GM12878 (cell line): Measurements from ENCODE around the gene TMEM132C. TPM values are rescaled to one million over a fixed set of nuclear protein-coding genes. Genes with fewer than 3 reads are reported as not detected.
"Not testable (repeated sequence)": the region's sequence is repeated elsewhere in the genome, so short reads cannot be mapped to it uniquely, and the experiment has no call there.

Source experiments
- ATAC-seq: fragments of 200-7000 bp; cut with Tn5 transposase; 3 replicates; pipeline ENCODE4 v1.9.1; 2020; ENCODE audit warnings: mild to moderate bottlenecking, moderate library complexity
- BruUV-seq: library from RNA; stranded (reverse); fragments of 400-500 nt; replicated peaks from 2 replicates; lab custom pipeline; 2021; lab: Mats Ljungman, UMichigan
- CTCF ChIA-PET: fragments of 300-600 bp; sonication (Branson Sonifier 250); formaldehyde crosslinking; extraction: SDS; loops from one replicate; lab custom pipeline; 2021; ENCODE audit warnings: inconsistent platforms; lab: Yijun Ruan, JAX
- POLR2A ChIA-PET: fragments of 350-600 bp; formaldehyde crosslinking; extraction: SDS; loops from one replicate; lab custom pipeline; 2021; ENCODE audit warnings: inconsistent platforms; lab: Charles Lee
- RAD21 ChIA-PET: fragments of 300-600 bp; sonication (Branson Sonifier 250); formaldehyde crosslinking; loops from one replicate; lab custom pipeline; 2023; ENCODE audit warnings: antibody characterized with exemption; ENCODE audit not compliant: unreplicated experiment; lab: Charles Lee
- SMC1A ChIA-PET: fragments of 300-600 bp; sonication (Branson Sonifier 250); formaldehyde crosslinking; loops from one replicate; lab custom pipeline; 2023; ENCODE audit not compliant: unreplicated experiment, uncharacterized antibody; lab: Charles Lee
- DNase-seq: peaks from one replicate; pipeline ENCODE4 v3.0.0-alpha.2; 2011; ENCODE audit warnings: low read depth, low spot score
- FAIRE-seq: peaks from 3 replicates; lab custom pipeline; 2011; peaks lifted over from hg19 to GRCh38; lab: Jason Lieb, UNC
- H2AFZ ChIP-seq: 2 replicates; pipeline ENCODE4 v1.6.0; 2011; ENCODE audit warnings: low read depth, low read length, control low read depth; ENCODE audit not compliant: control insufficient read depth
- H3K27ac ChIP-seq: 2 replicates; pipeline ENCODE4 v1.5.1; 2011; ENCODE audit warnings: control low read depth; ENCODE audit not compliant: control insufficient read depth, insufficient read depth
- H3K27me3 ChIP-seq, 2 experiments: replicated peaks in 1 of 2; 2 replicates each; pipeline versions ENCODE4 v1.6.0 to v1.6.1; 2011; ENCODE audit warnings: low read length in 1 of 2; ENCODE audit not compliant: control insufficient read depth in 2 of 2, insufficient read depth in 2 of 2
- H3K36me3 ChIP-seq, 2 experiments: 2 replicates each; pipeline ENCODE4 v1.5.1; 2011; ENCODE audit warnings: low read length in 1 of 2; ENCODE audit not compliant: control insufficient read depth in 2 of 2, insufficient read depth in 2 of 2
- H3K4me1 ChIP-seq: 2 replicates; pipeline ENCODE4 v1.6.1; 2011; ENCODE audit warnings: mild to moderate bottlenecking, low read length, moderate library complexity, mixed read lengths; ENCODE audit not compliant: control insufficient read depth, insufficient read depth
- H3K4me2 ChIP-seq: 2 replicates; pipeline ENCODE4 v1.6.0; 2011; ENCODE audit warnings: control low read depth; ENCODE audit not compliant: control insufficient read depth, insufficient read depth
- H3K4me3 ChIP-seq: fragments of 200-600 bp; sonication (generic); 2 replicates; pipeline ENCODE4 v1.5.1; 2016
- H3K79me2 ChIP-seq: 2 replicates; pipeline ENCODE4 v1.6.0; 2011; ENCODE audit warnings: low read length; ENCODE audit not compliant: control insufficient read depth, insufficient read depth
- H3K9ac ChIP-seq: 2 replicates; pipeline ENCODE4 v1.8.0; 2011; ENCODE audit warnings: low read length, control low read depth, mixed read lengths; ENCODE audit not compliant: control insufficient read depth, insufficient read depth
- H3K9me3 ChIP-seq: replicated peaks from 3 replicates; pipeline ENCODE4 v1.5.1; 2011; ENCODE audit warnings: mild to moderate bottlenecking, low read length; ENCODE audit not compliant: control insufficient read depth, insufficient read depth
- H4K20me1 ChIP-seq: 2 replicates; pipeline ENCODE4 v1.6.0; 2011; ENCODE audit not compliant: control insufficient read depth, insufficient read depth
- ATF7 ChIP-seq: fragments of 450-650 bp; IDR thresholded peaks from 2 replicates; pipeline ENCODE4 v1.6.1; 2016; ENCODE audit warnings: low read depth, mild to moderate bottlenecking
- BMI1 ChIP-seq: fragments of 450-650 bp; IDR thresholded peaks from 2 replicates; pipeline ENCODE4 v1.6.1; 2016; ENCODE audit warnings: mild to moderate bottlenecking, moderate library complexity, borderline replicate concordance
- CEBPB ChIP-seq, 2 experiments: fragments of 150-350 bp in 1 of 2; IDR thresholded peaks; 2 replicates each; pipeline ENCODE4 v1.6.1; 2012 to 2014; ENCODE audit warnings: low read depth in 2 of 2, low read length in 2 of 2, borderline replicate concordance in 1 of 2, inconsistent platforms in 1 of 2
- CHD1 ChIP-seq: IDR thresholded peaks from 2 replicates; pipeline ENCODE4 v1.6.1; 2012; ENCODE audit warnings: low read depth, low read length, improper control_type of control experiment
- ETV6 ChIP-seq, 2 experiments: fragments of 450-650 bp in 1 of 2; IDR thresholded peaks in 1 of 2; conservative IDR thresholded peaks in 1 of 2; 2 replicates each; pipeline ENCODE4 v1.6.1; 2014; ENCODE audit warnings: antibody characterized with exemption in 1 of 2, borderline replicate concordance in 1 of 2, low read depth in 1 of 2, mild to moderate bottlenecking in 1 of 2, moderate library complexity in 1 of 2
- IKZF1 ChIP-seq: fragments of 450-650 bp; conservative IDR thresholded peaks from 2 replicates; pipeline ENCODE4 v1.6.1; 2017; ENCODE audit warnings: antibody characterized with exemption, mild to moderate bottlenecking
- NFIC ChIP-seq: IDR thresholded peaks from 2 replicates; pipeline ENCODE4 v1.6.1; 2012; ENCODE audit warnings: low read depth, mild to moderate bottlenecking, inconsistent platforms, low read length, moderate library complexity
- PAX5 ChIP-seq: IDR thresholded peaks from 2 replicates; pipeline ENCODE4 v1.6.1; 2011; ENCODE audit warnings: low read depth, low read length, borderline replicate concordance
- RAD51 ChIP-seq: fragments of 450-650 bp; IDR thresholded peaks from 2 replicates; pipeline ENCODE4 v1.6.1; 2016; ENCODE audit warnings: moderate library complexity, mild to moderate bottlenecking, inconsistent platforms
- ZBTB40 ChIP-seq: fragments of 450-650 bp; IDR thresholded peaks from 2 replicates; pipeline ENCODE4 v1.6.1; 2016; ENCODE audit warnings: mild to moderate bottlenecking, moderate library complexity, borderline replicate concordance
- WGBS: methylation state at CpG from one replicate; pipeline ENCODE4 v1.1.6; 2016; ENCODE audit warnings: low lambda C conversion rate; ENCODE audit not compliant: insufficient replicate concordance, insufficient coverage; ENCODE audit errors: missing lambda C conversion rate; 5-methylcytosine and 5-hydroxymethylcytosine counted together
- in situ Hi-C: fragments of 300-500 bp; cut with MboI; formaldehyde crosslinking; loops from 9 replicates; pipeline ENCODE4 v1.14.3; 2018; ENCODE audit warnings: mixed read lengths
- intact Hi-C: fragments of 100-400 bp; cut with micrococcal nuclease; formaldehyde crosslinking; loops from one replicate; pipeline ENCODE4 v1.14.2; 2022; ENCODE audit not compliant: unreplicated experiment
- polyA plus RNA-seq, 11 experiments: library from polyadenylated mRNA; depleted of rRNA in 4 of 11; unstranded in 6 of 11; stranded (reverse) in 5 of 11; fragments of >200 nt; fragmentation: Nextera tagmentation in 4 of 11; fragmentation: Illumina TruSeq in 1 of 11; extraction: Ambion mirVana in 4 of 11; extraction: Trizol in 1 of 11; gene quantifications; 1 replicate in 1 of 11; 2 replicates in 10 of 11; pipeline versions ENCODE4 v1.2.1 to v1.2.3, GENCODE V29; 2011 to 2016; ENCODE audit warnings: inconsistent platforms in 2 of 11, missing spikeins in 2 of 11, low read depth in 1 of 11
- total RNA-seq, 4 experiments: library from RNA; depleted of rRNA in 3 of 4; stranded (reverse); fragments of >200 nt in 3 of 4; fragmentation: Illumina TruSeq in 1 of 4; extraction: Trizol in 1 of 4; gene quantifications; 2 replicates each; pipeline versions ENCODE4 v1.2.1 to v1.2.3, GENCODE V29; 2013 to 2021

Gene TMEM132C
- total and polyA plus RNA-seq, 10 of the 15 experiments (the other 5 are each of a cell fraction or from before 2014, with no cell fraction given), result not detected

GRCh38 chr12:128603573-128604115, 336.7 kb downstream of the TMEM132C start (continued):
- TF ChIP-seq CEBPB (IDR thresholded peaks at IDR 0.05; ENCODE audit: borderline replicate concordance in 1 of 2, low read depth in 2 of 2, low read length in 2 of 2) (no peak), NFIC (no peak)

DNA sequence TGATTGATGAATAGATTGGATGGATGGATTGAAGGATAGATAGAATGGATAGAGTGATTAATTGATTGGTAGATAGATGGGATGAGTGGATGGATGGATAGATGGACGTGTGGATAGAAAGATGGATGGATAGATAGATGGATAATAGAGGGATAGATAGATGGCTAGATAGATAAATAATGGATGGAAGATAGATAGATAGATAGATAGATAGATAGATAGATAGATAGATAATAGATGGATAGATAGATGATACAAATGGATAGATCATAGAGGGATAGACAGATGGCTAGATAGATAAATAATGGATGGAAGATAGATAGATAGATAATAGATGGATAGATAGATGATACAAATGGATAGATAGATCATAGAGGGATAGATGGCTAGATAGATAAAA, 337.2 kb downstream of the TMEM132C start:
- H3K36me3 ChIP-seq, ATAC-seq, H3K79me2 ChIP-seq, POLR2A ChIA-PET, H3K4me3 ChIP-seq, H2AFZ ChIP-seq, DNase-seq, H4K20me1 ChIP-seq, H3K9me3 ChIP-seq, FAIRE-seq, H3K4me2 ChIP-seq, H3K27me3 ChIP-seq, intact Hi-C loops, H3K4me1 ChIP-seq, H3K27ac ChIP-seq, RAD21 ChIA-PET, in situ Hi-C loops, H3K9ac ChIP-seq, BruUV-seq, CTCF ChIA-PET: not testable (repeated sequence)
- WGBS, result 0% methylated on average over 1 of the region's 1 CpG
- SMC1A ChIA-PET, result interaction anchor here (0.6 kb wide), 1 partner anchor 630 kb away, joined by 3 read pairs; no protein-coding TSS in a partner anchor

DNA sequence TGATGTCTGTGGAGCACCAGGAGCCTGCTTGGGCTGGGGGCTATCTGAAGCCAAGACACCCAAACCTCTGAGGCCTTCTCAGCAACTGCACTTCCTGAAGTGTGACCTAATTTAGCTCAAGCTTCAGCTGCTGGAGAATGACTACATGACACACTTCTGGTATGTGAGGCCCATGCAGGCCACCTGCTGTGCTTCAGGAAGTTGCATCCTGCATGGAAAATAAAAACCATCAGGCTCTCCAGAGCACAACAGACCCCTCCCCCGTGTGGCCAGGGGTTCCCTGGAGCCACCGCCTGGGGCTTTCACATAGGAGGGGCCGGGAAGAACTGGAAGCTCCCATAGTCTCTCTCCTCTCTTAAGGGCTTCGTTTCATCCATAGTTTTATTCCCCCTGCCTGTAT, 339.1 kb downstream of the TMEM132C start:
- no peaks in the 10 kb centered on the region for H3K4me1 ChIP-seq
- ChIA-PET RAD21 (no interaction called here), CTCF (no interaction called here)
- no peak for TF ChIP-seq ZBTB40
- TF ChIP-seq PAX5, result no peak
- TF ChIP-seq ETV6 (conservative IDR thresholded peaks at IDR 0.05 in 1 of 2, IDR thresholded peaks at IDR 0.05 in 1 of 2; ENCODE audit: borderline replicate concordance in 1 of 2, low read depth in 1 of 2), result no peak
- no peak for TF ChIP-seq BMI1
- no peak for TF ChIP-seq RAD51
- no peak for TF ChIP-seq CHD1
- TF ChIP-seq ATF7, result no peak
- TF ChIP-seq IKZF1, result no peak

More for the DNA sequence above, 339.1 kb downstream of the TMEM132C start:
- Histone ChIP-seq H3K9ac (no peak overlapping the region), H3K36me3 (no peaks in the 10 kb centered on the region), H3K9me3 (no peaks in the 10 kb centered on the region), H3K4me3 (no peak overlapping the region), H3K4me2 (no peak overlapping the region), H2AFZ (no peak overlapping the region), H3K79me2 (no peaks in the 10 kb centered on the region), H3K27ac (no peak overlapping the region), H3K27me3 (no peaks in the 10 kb centered on the region), H4K20me1 (no peaks in the 10 kb centered on the region)
- WGBS, result 26% methylated on average over 4 of the region's 4 CpGs
- in situ Hi-C loops (no loop called here), intact Hi-C loops (no loop called here)
- ATAC-seq (no peak), DNase-seq (no peak), FAIRE-seq (no peak)
- ChIA-PET SMC1A (no interaction called here), POLR2A (no interaction called here)
- no TSS peak for BruUV-seq
